ENCODE results near the gene SLC8A1.

SLC8A1 gene

DNA sequence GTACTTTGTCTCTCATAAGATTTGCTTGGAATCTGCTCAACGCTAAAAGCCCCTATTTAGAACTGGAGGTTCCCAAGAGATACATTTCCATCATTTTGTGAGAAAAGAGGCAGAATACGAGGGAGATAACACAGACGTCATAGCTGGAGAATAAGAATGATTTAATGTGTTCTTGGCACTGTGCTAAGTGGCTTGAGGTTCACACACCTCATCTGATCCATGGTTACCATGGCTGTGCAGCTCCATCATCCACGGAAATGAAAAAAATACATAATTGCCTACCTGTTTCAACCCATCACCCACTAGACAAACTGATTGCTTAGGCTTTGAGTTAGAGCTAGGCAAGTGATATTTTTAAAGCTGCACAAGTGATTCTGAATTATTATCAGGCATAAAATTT is 227.6 kb downstream of the SLC8A1 start:
- TF ChIP-seq, protein P1, sequence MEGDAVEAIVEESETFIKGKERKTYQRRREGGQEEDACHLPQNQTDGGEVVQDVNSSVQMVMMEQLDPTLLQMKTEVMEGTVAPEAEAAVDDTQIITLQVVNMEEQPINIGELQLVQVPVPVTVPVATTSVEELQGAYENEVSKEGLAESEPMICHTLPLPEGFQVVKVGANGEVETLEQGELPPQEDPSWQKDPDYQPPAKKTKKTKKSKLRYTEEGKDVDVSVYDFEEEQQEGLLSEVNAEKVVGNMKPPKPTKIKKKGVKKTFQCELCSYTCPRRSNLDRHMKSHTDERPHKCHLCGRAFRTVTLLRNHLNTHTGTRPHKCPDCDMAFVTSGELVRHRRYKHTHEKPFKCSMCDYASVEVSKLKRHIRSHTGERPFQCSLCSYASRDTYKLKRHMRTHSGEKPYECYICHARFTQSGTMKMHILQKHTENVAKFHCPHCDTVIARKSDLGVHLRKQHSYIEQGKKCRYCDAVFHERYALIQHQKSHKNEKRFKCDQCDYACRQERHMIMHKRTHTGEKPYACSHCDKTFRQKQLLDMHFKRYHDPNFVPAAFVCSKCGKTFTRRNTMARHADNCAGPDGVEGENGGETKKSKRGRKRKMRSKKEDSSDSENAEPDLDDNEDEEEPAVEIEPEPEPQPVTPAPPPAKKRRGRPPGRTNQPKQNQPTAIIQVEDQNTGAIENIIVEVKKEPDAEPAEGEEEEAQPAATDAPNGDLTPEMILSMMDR (IDR thresholded peaks at IDR 0.05; ENCODE audit: low read depth, low read length): no peak
- no peak overlapping the region for H3K4me3 ChIP-seq (ENCODE audit: low read depth, low read length)

DNA sequence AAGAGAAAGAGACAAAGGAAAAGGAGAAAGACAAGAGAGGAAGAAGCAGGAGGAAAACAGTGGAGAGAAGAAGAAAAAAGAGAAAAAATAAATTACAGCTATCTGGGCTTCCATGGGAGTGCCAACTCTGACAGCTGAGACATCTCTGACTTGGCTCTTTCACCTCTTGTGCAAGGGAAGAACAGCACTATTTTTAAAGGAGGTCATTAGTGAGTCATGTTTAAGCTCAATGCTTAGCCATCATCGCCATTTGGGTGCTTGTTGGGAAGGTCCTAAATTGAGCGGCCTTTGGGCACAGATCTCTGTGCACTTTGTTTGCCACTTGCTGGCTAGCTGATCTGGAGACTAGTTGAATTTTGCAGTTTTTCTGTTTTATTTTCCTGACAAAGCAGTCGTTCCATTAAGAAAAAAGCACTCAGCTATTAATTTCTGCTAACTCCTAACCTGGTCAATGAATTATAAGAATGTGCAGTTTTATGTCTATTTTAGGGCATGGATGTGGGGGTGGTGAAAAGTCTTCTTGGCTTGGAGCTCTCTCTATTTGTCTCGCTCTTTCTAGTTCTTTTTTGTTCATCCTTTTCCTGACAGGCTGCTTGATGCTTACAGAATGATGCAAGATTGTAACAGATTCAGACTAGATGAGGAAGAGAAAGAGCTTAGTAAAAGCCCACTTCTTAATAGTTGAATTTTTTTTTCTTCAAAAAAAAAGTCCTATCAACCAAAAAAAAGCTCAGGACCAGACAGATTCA is 231.5 kb downstream of the SLC8A1 start:
- TF ChIP-seq, protein P1 (IDR thresholded peaks at IDR 0.05; ENCODE audit: low read depth, low read length): no peak
- H3K4me3 ChIP-seq (ENCODE audit: low read depth, low read length): no peak overlapping the region

DNA sequence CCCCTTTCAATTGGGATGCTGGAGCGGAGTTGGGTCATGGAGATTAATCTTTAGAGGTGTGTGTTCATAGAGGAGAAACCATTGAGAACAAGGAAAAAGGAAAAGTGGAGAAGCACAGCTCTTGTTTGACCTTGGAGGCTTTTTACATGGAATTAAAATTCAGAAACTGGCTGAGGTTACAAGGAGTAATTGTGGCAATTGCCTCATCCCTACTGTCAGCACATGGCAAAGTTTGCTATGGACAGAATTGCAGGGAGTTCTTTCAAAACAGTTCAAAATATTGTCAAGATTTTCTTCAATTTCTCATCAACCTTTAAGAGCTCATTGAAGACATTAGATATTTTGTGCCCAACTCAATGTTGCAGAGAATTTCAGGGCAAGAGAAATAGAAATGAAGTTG is 232.7 kb downstream of the SLC8A1 start:
- TF ChIP-seq, protein P1 (IDR thresholded peaks at IDR 0.05; ENCODE audit: low read depth, low read length): no peak
- H3K4me3 ChIP-seq (ENCODE audit: low read depth, low read length): no peak overlapping the region

DNA sequence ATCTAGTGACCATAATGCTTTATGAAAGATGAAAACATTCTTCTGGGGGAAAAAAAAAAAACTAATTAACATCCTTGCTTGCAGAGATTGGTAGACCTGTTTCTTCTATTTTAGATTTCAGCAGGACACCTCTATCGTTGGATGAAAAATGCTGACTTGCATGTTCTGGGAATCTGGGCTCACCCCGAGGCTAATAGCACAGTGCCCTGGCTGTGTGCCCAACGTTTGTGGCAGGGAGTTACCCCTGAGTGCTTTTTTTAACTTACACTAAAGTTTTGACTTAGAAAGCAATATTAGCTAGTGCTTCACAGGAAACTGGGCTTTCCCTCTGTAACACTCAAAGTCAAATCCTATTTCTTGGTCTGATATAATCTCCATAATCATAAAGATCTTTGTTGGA is 233.2 kb downstream of the SLC8A1 start:
- TF ChIP-seq, protein P1 (IDR thresholded peaks at IDR 0.05; ENCODE audit: low read depth, low read length): no peak
- H3K4me3 ChIP-seq (ENCODE audit: low read depth, low read length): no peak overlapping the region

DNA sequence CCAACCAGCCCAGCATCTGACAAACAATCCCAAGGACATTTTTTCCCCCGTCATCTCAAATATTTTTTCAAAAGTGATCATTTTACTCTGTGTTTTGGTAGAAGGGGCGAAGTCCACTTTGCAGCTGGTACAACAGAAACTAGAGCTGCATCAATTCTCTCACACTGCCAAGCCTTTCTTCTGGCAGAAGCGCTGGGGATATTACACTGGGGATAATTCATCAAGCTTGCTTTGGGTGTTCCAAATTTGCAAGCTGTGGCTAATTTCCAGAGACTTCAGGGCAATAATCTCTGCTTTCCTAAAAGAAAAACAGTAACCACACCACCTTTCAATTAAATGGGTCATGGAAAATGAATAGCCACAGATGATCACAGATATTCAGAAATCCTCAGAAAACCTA is 238.3 kb downstream of the SLC8A1 start:
- TF ChIP-seq, protein P1 (IDR thresholded peaks at IDR 0.05; ENCODE audit: low read depth, low read length): no peak
- no peak overlapping the region for H3K4me3 ChIP-seq (ENCODE audit: low read depth, low read length)

DNA sequence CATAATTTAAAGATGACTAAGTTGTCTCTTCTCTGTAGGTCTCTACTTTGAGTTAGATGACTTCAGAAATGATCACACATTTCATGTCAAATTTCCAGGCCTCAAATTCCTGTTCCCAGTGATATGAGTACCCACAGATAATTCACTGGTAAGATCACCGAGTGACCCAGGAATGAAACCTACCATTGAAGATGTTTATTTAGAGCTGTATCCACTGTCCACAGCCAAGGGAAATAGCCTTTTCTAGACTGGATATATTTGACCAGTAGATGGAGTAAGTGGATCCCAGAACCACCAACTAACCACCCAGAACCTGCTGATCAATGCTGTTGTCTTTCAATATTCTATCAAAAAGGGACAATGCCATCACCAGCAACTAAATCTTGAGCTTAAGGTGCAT is 238.8 kb downstream of the SLC8A1 start:
- H3K4me3 ChIP-seq (ENCODE audit: low read depth, low read length): no peak overlapping the region
- TF ChIP-seq, protein P1 (IDR thresholded peaks at IDR 0.05; ENCODE audit: low read depth, low read length): peak; percentile 26

DNA sequence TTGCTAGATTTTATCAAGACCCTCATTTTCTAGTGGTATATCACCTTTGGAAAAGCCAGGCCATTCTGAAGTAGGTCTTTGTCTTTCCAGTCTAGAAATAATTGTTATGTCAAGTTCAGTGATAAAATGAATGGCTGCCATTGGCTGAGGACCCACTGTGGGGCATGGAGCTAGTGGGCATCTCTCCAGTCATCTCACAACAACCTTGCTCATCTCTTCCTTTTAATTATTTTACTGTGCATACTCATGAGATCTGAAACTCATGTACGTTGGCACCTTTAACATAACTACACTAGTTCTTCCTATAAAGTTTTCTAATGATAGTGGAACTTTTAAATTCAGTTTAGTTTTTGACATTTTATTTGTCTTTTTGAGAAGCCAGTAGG is 240.9 kb downstream of the SLC8A1 start:
- TF ChIP-seq, protein P1 (IDR thresholded peaks at IDR 0.05; ENCODE audit: low read depth, low read length): no peak
- no peak overlapping the region for H3K4me3 ChIP-seq (ENCODE audit: low read depth, low read length)
